MM.1S (cell line): ENCODE results near the gene SF3B4.

ENCODE experiments used
- DNase-seq: peaks from one replicate; pipeline ENCODE4 v3.0.0-alpha.2; 2015
- H2AFZ ChIP-seq: fragments of 300-600 bp; sonication (generic); 2 replicates; pipeline ENCODE4 v1.6.0; 2016; ENCODE audit warnings: antibody characterized with exemption, low read length
- H3F3A ChIP-seq: fragments of 300-600 bp; sonication (generic); 2 replicates; pipeline ENCODE4 v1.6.1; 2016; ENCODE audit warnings: mild to moderate bottlenecking, antibody characterized with exemption, low read length, moderate library complexity, mixed read lengths; ENCODE audit not compliant: insufficient read depth
- H3K27ac ChIP-seq: fragments of 300-600 bp; sonication (generic); 2 replicates; pipeline ENCODE4 v1.5.1; 2016; ENCODE audit warnings: mild to moderate bottlenecking, low read length
- H3K27me3 ChIP-seq: fragments of 300-600 bp; sonication (generic); replicated peaks from 2 replicates; pipeline ENCODE4 v1.6.0; 2016; ENCODE audit warnings: low read length; ENCODE audit not compliant: insufficient read depth
- H3K36me3 ChIP-seq: fragments of 300-600 bp; sonication (generic); replicated peaks from 2 replicates; pipeline ENCODE4 v1.6.1; 2016; ENCODE audit warnings: mild to moderate bottlenecking, low read length, mixed read lengths; ENCODE audit not compliant: insufficient read depth
- H3K4me1 ChIP-seq: fragments of 300-600 bp; sonication (generic); 2 replicates; pipeline ENCODE4 v1.6.1; 2016; ENCODE audit warnings: low read length, mixed read lengths
- H3K4me2 ChIP-seq: fragments of 300-600 bp; sonication (generic); 2 replicates; pipeline ENCODE4 v1.6.0; 2016; ENCODE audit warnings: low read depth, low read length
- H3K4me3 ChIP-seq: fragments of 300-600 bp; sonication (generic); 2 replicates; pipeline ENCODE4 v1.5.1; 2016; ENCODE audit warnings: low read length, mixed read lengths
- H3K79me2 ChIP-seq: fragments of 300-600 bp; sonication (generic); 2 replicates; pipeline ENCODE4 v1.6.1; 2016; ENCODE audit warnings: mixed run types, low read length, mixed read lengths
- H3K9ac ChIP-seq: fragments of 300-600 bp; sonication (generic); 2 replicates; pipeline ENCODE4 v1.6.1; 2016; ENCODE audit warnings: low read length, mixed read lengths
- H3K9me2 ChIP-seq: fragments of 300-600 bp; sonication (generic); replicated peaks from 2 replicates; pipeline ENCODE4 v1.6.1; 2016; ENCODE audit warnings: mild to moderate bottlenecking, low read length, mixed read lengths; ENCODE audit not compliant: insufficient read depth
- H3K9me3 ChIP-seq: fragments of 300-600 bp; sonication (generic); replicated peaks from 2 replicates; pipeline ENCODE4 v1.6.1; 2016; ENCODE audit warnings: mild to moderate bottlenecking, low read length, mixed read lengths; ENCODE audit not compliant: insufficient read depth
- H4K20me1 ChIP-seq: fragments of 300-600 bp; sonication (generic); 2 replicates; pipeline ENCODE4 v1.6.1; 2016; ENCODE audit warnings: mild to moderate bottlenecking, low read length, moderate library complexity, mixed read lengths; ENCODE audit not compliant: insufficient read depth
- EZH2 ChIP-seq: fragments of 300-600 bp; sonication (generic); optimal IDR thresholded peaks from 2 replicates; pipeline ENCODE3; 2017; ENCODE audit warnings: low read depth, mild to moderate bottlenecking, antibody characterized with exemption, low read length, mixed read lengths
- EZH2phosphoT487 ChIP-seq: fragments of 300-600 bp; sonication (generic); IDR thresholded peaks from 2 replicates; pipeline ENCODE4 v1.6.1; 2018; ENCODE audit warnings: antibody characterized with exemption, low read length
- TF ChIP-seq, protein P1 (sequence below): fragments of 300-600 bp; sonication (generic); IDR thresholded peaks from 2 replicates; pipeline ENCODE4 v1.5.1; 2016; ENCODE audit warnings: antibody characterized with exemption, low read length, mixed read lengths

Gene SF3B4

DNA sequence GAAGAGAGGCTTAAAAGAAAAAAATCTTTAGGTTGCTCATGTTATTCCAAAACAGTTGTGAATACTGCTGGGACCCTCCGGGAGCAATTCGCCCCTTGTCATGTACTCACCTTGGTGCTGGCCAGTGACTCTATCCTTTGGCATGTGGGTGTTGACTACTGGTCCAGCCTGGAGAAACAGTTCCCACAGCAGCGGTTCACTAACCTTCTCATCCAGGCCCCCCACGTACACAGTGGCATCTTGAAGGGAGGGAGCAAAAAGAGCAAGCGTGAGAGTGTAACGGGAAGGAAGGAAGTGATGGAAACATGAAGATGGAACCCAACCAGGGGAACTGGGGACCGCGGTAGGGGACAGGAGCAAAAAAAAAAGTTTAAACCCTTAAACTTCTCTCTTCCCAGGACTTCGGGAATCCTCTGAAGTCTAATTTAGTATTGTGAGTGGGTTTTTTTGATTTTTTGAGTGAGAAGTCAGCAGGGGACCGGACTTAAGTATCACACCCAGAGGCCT is 494 bp downstream of the SF3B4 start:
- Histone ChIP-seq H3F3A (peaks cover 17% of the 10 kb centered on the region), H3K4me1 (peaks cover 28% of the 10 kb centered on the region), H3K27me3 (no peaks in the 10 kb centered on the region), H3K4me2 (peak overlapping the region; percentile 97), H3K9ac (peak overlapping the region; percentile 97), H4K20me1 (no peaks in the 10 kb centered on the region), H3K36me3 (peaks cover 38% of the 10 kb centered on the region), H3K9me2 (no peaks in the 10 kb centered on the region), H3K4me3 (peak overlapping the region; percentile 83), H3K9me3 (no peaks in the 10 kb centered on the region), H3K27ac (peak overlapping the region; percentile 97; the same call in 1 of the 2 replicates), H2AFZ (peak overlapping the region; percentile 59), H3K79me2 (peaks cover 35% of the 10 kb centered on the region)
- no peak for DNase-seq
- TF ChIP-seq, protein P1, sequence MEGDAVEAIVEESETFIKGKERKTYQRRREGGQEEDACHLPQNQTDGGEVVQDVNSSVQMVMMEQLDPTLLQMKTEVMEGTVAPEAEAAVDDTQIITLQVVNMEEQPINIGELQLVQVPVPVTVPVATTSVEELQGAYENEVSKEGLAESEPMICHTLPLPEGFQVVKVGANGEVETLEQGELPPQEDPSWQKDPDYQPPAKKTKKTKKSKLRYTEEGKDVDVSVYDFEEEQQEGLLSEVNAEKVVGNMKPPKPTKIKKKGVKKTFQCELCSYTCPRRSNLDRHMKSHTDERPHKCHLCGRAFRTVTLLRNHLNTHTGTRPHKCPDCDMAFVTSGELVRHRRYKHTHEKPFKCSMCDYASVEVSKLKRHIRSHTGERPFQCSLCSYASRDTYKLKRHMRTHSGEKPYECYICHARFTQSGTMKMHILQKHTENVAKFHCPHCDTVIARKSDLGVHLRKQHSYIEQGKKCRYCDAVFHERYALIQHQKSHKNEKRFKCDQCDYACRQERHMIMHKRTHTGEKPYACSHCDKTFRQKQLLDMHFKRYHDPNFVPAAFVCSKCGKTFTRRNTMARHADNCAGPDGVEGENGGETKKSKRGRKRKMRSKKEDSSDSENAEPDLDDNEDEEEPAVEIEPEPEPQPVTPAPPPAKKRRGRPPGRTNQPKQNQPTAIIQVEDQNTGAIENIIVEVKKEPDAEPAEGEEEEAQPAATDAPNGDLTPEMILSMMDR = 0 out of 2 replicates have a peak, but pooled peaks have one; percentile 5
- no peak for TF ChIP-seq EZH2
- TF ChIP-seq EZH2phosphoT487 = no peak

DNA sequence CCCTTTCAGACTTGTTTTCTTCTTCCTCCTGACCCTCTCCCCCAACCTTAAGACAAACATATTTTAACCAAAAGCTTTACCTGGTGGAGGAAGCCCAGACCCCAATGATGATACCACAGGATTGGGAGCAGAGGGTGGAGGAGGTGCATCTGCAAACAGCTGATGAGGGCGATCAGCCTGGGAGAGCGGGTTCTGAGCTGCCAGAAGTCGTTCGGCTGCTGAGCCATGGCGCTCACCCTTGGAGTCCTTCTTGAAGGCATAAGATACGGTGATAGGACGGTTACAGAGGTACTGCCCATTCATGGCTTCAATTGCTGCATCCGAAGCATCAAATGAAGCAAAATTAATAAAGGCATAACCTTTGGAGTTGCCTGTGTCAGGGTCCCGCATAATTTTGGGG is 1.3 kb downstream of the SF3B4 start:
- TF ChIP-seq, protein P1 = no peak
- TF ChIP-seq EZH2phosphoT487 = no peak
- TF ChIP-seq EZH2 = no peak
- Histone ChIP-seq H3K9ac (no peak overlapping the region), H3K4me3 (peak overlapping the region; percentile 83), H3K27me3 (no peaks in the 10 kb centered on the region), H3K9me3 (no peaks in the 10 kb centered on the region), H3K27ac (no peak overlapping the region), H4K20me1 (no peaks in the 10 kb centered on the region), H3K79me2 (peaks cover 35% of the 10 kb centered on the region), H3K4me1 (peaks cover 21% of the 10 kb centered on the region), H3K4me2 (peak overlapping the region; percentile 97), H3K9me2 (no peaks in the 10 kb centered on the region), H3F3A (peaks cover 16% of the 10 kb centered on the region), H2AFZ (no peak overlapping the region), H3K36me3 (peaks cover 38% of the 10 kb centered on the region)
- DNase-seq = no peak

DNA sequence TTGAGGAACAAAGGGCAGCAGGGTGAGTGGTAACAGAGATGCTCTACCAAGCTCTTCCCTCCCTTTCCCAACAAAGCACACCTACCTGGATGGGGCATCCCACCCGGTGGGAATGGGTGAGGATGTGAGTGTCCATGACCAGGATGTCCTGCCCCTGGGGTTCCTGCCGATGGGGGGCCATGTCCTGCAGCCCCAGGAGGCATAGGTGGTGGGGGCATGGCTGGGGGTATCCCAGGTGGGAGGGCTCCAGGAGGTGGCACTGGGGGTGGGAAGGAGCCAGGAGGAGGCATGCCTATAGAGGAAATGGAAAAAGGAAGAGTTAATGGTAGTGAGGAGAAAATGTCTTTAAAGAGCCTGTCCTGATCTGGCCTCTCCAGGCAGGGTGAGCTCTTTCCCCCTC is 1.9 kb downstream of the SF3B4 start:
- Histone ChIP-seq H3K4me2 (no peak overlapping the region), H3K36me3 (peaks cover 38% of the 10 kb centered on the region), H3K9me3 (no peaks in the 10 kb centered on the region), H2AFZ (no peak overlapping the region), H3K4me1 (peaks cover 15% of the 10 kb centered on the region), H3K27me3 (no peaks in the 10 kb centered on the region), H3K9ac (no peak overlapping the region), H3K9me2 (no peaks in the 10 kb centered on the region), H3K79me2 (peaks cover 35% of the 10 kb centered on the region), H4K20me1 (no peaks in the 10 kb centered on the region), H3K27ac (no peak overlapping the region), H3K4me3 (no peak overlapping the region), H3F3A (peaks cover 17% of the 10 kb centered on the region)
- no peak for DNase-seq
- TF ChIP-seq EZH2phosphoT487 = no peak
- TF ChIP-seq EZH2 = no peak
- TF ChIP-seq, protein P1 = no peak
